Fibroblast of upper back skin (primary cell): ENCODE data around the gene ADAMTS8.

Experiments used
- DNase-seq: peaks from one replicate; pipeline ENCODE4 v3.0.0-alpha.2; 2013

ADAMTS8 gene

DNA sequence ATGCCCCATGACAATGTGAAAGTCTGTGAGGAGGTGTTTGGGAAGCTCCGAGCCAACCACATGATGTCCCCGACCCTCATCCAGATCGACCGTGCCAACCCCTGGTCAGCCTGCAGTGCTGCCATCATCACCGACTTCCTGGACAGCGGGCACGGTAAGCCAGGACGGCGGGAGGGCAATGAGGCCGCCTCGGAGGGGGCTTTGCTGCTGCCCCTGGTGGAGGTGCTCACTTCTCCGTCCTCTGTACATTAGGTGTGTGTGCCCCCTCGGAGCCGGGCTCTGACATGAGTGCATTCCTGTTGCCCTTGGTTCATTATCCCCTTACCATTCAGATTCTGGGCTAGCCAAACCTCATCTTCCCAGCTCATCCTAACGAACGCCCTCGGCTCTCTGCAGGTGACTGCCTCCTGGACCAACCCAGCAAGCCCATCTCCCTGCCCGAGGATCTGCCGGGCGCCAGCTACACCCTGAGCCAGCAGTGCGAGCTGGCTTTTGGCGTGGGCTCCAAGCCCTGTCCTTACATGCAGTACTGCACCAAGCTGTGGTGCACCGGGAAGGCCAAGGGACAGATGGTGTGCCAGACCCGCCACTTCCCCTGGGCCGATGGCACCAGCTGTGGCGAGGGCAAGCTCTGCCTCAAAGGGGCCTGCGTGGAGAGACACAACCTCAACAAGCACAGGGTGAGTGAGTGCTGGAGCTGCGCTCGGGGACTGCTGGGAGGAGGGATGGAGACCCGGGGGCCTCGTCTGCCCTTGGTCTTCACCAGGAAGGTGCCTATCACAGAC lies 33.9 kb upstream of the ADAMTS8 start:
- DNase-seq, result no peak

- DNase-seq, result no peak
These were observed 31.1 kb upstream of the ADAMTS8 start for GRCh38 chr11:130459521-130459920.

DNA sequence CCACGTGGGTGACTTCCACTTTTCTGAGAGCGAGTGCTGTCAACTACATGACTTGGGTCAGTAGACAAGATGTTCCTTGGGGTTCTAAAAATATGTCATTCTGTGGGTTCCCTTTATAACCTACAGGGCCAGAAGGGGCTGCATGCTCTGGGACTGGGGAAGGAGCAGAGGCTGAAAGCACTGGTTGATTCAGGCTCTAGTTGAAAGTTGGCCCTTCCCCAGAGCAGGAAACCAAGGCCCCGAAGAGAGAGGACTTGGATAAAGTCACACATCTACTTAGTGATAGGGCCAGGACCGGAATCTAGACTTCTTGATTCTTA lies 30.0 kb upstream of the ADAMTS8 start:
- DNase-seq, result no peak

DNA sequence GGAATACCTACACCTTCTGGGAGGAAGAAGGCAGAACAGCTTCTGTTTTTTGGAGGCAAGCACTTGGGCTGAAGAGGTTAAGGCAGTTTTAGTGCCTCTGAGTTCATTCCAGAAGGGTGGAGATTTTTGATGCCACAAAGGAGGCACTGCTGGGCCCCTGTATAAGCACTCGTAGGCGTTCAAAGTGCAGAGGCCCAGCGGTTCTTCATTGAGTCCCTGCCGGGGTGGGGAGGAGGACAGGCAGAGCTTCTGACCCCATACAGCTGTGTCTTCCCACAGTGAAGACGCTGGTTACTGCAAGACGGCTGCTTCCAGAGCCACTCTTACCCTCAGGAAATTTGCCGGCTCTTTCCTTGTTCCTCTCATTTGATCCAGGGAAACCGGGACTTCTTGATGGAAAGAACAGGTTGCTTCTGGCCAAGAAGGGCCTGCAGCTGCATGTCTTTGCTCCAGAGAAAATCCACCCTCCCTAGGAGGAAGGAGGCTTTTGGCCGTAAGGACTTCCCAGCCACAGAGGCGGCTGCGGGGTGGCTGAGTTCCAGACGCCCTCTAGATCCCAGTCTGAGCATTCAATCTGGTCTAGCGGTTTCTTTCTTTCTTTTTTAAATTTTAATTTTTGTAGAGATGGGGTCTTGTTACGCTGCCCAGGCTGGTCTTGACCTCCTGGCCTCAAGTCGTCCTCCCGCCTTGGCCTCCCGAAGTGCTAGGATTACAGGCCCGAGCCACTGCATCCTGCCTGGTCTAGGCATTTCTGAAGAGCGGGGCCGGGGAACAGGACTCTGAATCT lies 29.4 kb upstream of the ADAMTS8 start:
- DNase-seq, result no peak

GRCh38 chr11:130456286-130456685 lies 27.9 kb upstream of the ADAMTS8 start:
- no peak for DNase-seq

DNA sequence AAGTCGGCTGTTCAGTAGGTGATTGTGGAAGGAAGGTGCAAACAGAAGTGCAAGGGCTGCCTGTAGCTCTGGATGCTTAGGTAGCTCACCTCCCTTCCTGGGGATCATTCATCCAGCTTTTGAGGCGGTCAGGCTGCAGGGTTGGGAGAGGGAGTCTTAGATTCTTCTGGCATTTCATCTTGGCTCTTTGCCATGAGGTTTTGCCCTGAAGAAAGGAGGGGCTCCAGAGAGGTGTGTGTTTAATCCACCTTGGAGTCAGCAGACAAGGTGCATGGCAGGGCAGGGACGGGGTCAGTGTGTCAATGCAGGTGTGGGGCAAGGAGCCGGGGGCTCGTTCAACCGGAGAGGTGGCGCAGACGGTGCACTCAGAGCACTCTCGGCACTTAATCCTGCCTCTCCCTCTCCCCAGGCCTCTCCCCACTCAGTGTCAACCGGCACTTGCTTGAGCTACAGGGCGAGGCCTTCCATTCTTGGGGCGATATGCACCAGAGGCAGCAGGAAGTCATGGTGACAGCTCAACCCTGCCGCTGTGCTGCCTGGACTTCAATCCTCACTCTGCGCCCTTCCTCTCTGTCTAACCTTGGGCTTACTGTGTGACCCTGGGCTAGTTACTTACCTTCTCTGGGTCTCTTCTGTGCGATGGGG lies 27.2 kb upstream of the ADAMTS8 start:
- no peak for DNase-seq

DNA sequence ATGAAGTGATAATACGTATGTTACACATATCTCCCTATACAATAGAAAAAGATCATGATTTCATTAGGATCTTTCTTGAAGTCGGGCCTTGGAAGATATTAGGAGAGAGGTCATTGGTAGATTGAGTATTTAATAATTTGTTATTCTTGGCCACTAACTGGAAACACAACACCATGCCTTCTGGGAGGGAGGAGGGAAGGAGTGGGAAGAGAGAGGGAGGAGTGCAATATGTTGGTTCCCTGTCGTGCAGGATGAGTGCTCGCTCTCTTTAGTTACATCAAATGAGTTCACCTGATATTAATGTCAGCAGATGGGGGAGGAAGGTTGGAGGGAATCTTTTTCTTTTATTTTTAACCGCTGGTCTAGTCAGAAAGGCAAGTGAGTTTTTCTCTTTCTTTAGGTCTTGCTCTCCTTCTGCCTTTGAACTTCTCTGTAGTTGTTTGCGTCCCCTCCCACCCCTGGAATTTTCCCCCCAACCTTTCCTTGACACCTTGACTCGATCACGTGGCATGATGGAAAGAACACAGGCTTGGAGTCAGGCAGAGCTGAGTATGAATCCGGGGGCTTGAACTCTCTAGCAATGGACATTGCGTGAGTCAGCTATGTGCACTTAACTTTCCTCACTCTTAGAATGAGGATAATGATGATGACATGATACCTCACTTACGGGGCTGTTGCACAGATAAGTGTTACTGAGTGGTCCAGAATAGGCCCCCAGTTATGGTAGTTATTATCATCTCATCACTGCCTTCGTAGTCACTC lies 26.3 kb upstream of the ADAMTS8 start:
- no peak for DNase-seq

DNA sequence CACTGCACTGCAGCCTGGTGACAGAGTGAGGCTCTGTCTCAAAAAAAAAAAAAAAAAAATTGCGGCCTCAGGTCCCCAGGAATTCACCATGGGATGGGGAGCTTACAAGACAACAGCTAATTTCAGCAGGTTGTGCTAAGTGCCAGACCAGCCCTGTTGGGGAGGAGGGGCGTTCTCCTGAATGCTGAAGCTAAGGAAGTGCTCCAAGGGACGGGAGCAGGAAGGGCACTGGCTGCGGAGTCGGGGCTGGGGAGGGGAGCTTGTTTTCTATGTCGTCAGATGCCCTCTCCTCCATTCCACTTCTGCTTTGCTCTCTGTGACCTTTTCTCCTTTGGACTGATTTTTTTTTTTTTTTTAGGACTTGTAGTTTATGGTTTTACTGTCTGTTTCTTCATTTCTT lies 24.5 kb upstream of the ADAMTS8 start:
- no peak for DNase-seq

- no peak for DNase-seq
These were observed 23.8 kb upstream of the ADAMTS8 start for GRCh38 chr11:130452176-130452575.

DNA sequence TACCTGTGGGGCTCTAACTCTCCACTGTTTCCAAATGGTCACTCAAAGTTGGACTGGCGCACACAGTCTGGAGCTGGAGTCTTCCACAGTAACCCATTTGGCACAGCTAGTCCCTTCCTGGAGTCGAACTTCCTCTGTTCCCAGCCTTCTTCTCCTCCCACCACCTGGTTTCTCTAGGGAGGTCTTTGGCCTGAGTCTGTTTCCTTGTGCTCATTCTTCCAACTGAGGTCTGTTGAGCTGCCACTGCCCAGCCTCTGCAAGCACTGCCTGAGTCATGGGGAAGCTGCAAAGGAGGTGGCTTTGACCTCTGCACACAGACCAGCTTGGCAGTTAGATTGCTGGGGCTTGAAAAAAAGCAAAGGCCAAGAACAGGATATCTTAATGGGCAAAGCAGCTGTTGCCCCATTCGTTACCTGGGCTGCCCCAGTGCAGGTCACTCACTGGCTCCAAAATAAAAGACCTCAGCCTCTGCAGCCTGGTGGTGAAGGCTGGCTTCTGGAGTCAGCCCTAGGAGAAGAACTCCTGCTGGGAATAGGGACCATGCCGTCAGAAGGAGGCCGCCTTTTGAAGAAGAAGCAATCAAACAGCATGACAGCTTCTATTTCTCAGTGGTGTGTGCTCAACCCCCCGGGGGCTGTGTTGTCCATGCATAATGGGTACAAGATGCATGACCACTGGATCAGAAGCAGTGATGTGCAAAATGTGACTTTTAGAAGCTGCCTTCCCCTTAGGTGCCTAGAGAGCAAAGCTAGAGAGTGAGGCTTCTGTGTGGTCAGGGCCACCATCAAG lies 23.0 kb upstream of the ADAMTS8 start:
- peak; percentile 29 for DNase-seq

DNA sequence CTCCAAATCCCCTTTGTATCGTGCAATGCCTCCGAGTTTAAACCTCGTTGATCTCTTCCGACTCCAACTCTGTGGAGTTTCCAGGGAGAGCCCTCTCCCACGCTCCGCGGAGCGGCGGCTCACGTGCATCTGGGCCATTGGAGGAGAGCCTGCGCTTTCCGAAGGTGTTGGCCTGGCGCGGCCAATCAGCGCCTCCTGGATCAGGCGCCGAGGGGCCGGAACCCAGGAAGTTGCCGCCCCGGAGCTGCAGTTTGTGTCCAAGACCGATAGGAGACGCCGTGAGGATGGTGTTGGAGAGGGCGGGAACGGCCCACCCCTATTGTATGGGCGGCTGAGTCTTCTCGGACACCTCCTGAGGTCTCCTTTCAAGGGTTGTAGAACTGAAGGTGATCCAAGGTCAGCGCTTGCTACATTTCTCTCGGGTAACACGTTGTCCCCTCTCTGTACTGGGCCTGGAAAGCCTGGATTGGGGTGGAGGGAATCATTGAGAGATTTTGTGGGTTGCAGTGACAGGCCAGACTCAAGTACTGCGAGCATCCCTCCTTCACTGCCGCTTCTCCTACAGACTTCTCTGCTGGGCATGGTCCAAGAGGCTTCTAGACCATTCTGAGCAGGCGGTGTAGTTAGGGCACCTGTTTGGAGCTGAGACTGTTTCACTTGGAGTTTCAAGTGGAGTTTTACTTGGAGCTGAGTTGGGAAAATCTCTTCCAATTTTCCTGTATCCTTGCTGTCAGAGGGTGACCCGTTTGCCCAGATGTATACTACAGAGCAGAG lies 21.8 kb upstream of the ADAMTS8 start:
- DNase-seq, result peak; percentile 55

GRCh38 chr11:130449310-130449990 lies 21.0 kb upstream of the ADAMTS8 start:
- DNase-seq, result no peak

DNA sequence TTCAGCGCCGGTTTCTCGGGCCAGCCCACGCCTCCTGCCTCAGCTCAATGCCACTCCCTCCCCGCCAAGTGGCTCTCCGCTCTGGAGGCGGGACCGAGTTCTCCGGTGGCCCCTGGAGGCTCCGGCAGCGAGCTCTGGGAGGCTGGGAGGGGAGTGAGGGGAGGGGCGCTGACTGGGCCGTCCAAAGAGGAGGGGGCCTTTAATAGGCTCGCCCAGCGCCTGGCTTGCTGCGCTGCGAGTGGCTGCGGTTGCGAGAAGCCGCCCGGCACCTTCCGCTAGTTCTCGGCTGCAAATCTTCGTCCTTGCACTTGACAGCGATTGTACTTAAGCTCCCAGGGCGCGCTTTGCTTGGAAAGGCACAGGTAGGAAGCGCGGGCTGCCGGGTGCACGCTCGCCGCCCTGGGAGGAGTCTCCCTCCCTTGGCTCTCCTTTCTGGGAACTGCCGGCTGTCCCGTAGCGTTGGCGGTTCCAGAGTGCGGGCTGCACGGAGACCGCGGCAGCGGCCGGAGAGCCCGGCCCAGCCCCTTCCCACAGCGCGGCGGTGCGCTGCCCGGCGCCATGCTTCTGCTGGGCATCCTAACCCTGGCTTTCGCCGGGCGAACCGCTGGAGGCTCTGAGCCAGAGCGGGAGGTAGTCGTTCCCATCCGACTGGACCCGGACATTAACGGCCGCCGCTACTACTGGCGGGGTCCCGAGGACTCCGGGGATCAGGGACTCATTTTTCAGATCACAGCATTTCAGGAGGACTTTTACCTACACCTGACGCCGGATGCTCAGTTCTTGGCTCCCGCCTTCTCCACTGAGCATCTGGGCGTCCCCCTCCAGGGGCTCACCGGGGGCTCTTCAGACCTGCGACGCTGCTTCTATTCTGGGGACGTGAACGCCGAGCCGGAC lies 20.3 kb upstream of the ADAMTS8 start, which contains the start of gene ADAMTS15:
Gene ADAMTS15, plus strand, starts transcription at position 230 of the 894 bp plus-strand sequence. Its CDS starts 329 bp downstream, at position 559.
- peak; percentile 73 for DNase-seq

DNA sequence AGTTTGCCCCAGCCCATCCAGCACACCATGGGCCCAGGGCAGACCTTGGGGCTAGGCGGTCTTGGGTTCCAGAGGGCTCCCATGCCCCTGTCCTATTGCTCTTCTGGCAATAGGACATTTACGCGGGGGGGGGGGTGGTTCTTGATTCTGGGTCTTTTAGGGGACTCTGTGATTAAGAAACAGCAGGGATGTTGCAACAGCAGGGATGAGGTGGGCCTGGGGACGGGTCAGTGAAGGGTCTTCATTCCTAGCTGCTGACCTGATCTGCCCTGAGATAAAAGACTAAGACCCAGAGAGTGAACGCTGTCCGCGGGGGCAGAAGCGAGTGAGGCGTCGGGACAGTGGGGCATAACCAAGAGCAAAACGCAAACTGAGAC lies 19.6 kb upstream of the ADAMTS8 start:
- no peak for DNase-seq

- no peak for DNase-seq
These were observed 17.4 kb upstream of the ADAMTS8 start for GRCh38 chr11:130445788-130446187.

DNA sequence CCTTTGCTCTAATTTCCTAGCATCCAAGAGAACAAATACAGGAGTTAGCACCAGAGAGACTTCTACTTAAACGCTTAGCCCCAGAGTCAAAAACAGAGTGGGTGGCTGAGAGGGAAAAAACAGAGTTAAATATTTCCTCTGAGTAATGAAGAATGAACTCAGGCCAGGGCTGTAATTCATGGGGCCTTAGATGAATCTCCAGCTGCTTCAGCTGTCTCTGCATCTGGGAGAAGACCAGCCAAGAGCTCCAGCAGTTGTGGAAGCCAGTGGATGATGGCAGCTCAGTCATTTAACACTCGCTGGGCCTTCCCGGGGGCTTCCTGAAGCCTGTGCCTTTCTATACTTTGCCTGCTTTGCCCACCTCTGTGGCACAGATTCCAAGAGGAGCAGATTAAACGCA lies 14.3 kb upstream of the ADAMTS8 start:
- DNase-seq, result peak; percentile 66

- peak; percentile 20 for DNase-seq
These were observed 13.3 kb upstream of the ADAMTS8 start for GRCh38 chr11:130441719-130442118.

GRCh38 chr11:130439876-130440275 lies 11.5 kb upstream of the ADAMTS8 start:
- no peak for DNase-seq

DNA sequence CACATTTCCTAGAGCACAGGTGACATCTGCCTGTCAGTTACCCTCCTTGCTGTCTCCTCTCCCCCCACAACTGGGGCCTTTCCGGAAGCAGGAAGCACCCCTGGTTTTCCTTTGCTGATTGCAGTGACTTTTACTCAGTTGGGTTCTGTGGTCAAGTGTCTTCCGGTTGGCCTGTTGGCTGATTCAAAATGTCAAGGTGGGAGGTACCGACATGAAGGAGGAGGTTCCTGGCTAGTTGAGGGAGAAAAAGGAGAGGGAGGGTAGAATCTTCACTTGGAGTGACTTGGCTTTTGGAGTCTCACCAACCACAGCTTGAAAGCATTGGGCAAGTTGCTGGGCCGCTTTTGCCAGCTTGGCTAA lies 10.7 kb upstream of the ADAMTS8 start:
- no peak for DNase-seq
